GM10266 (cell line): ENCODE results near the gene KCNQ2.

Experiments used
- DNase-seq: peaks from one replicate; pipeline ENCODE4 v3.0.0; 2012; ENCODE audit errors: extremely low spot score
- CTCF ChIP-seq: IDR thresholded peaks from 2 replicates; pipeline ENCODE4 v1.5.1; 2012; ENCODE audit warnings: mild to moderate bottlenecking, low read depth; ENCODE audit not compliant: control insufficient read depth, insufficient read depth; ENCODE audit errors: missing control alignments

The KCNQ2 gene

GRCh38 chr20:63473555-63474449 is 1.3 kb upstream of the KCNQ2 start:
- no peak for DNase-seq
- no peak for TF ChIP-seq CTCF

GRCh38 chr20:63472862-63473390 is 471 bp upstream of the KCNQ2 start:
- no peak for TF ChIP-seq CTCF
- DNase-seq = no peak

- no peak for DNase-seq
- no peak for TF ChIP-seq CTCF
Observed at GRCh38 chr20:63471717-63471980, 806 bp downstream of the KCNQ2 start.

GRCh38 chr20:63471002-63471716 is 1.3 kb downstream of the KCNQ2 start:
- DNase-seq = no peak
- TF ChIP-seq CTCF = no peak

GRCh38 chr20:63470410-63470809 is 2.0 kb downstream of the KCNQ2 start:
- TF ChIP-seq CTCF = no peak

GRCh38 chr20:63469713-63470101 is 2.7 kb downstream of the KCNQ2 start:
- no peak for TF ChIP-seq CTCF
- no peak for DNase-seq

More at GRCh38 chr20:63470410-63470809, 2.0 kb downstream of the KCNQ2 start:
- no peak for DNase-seq
